K562 (cell line): Measurements from ENCODE around the gene UBE3B. TPM values are rescaled to one million over a fixed set of nuclear protein-coding genes. Genes with fewer than 3 reads are reported as not detected.

Experiments used
- ATAC-seq: fragments of 200-7000 bp; cut with Tn5 transposase; 3 replicates; pipeline ENCODE4 v1.9.1; 2020; ENCODE audit warnings: moderate library complexity
- BruUV-seq: library from RNA; stranded (reverse); fragments of 400-500 nt; replicated peaks from 2 replicates; lab custom pipeline; 2021; lab: Mats Ljungman, UMichigan
- CTCF ChIA-PET: fragments of 300-600 bp; formaldehyde crosslinking; extraction: SDS; loops from one replicate; lab custom pipeline; 2021; ENCODE audit warnings: low intra/inter-chr PET ratio; lab: Yijun Ruan, JAX
- POLR2A ChIA-PET: fragments of 300-600, 350-650 bp; sonication (Branson Sonifier 250); formaldehyde crosslinking; extraction: SDS; loops from one replicate; lab custom pipeline; 2021; ENCODE audit warnings: antibody characterized with exemption, inconsistent platforms; lab: Yijun Ruan, JAX
- DNase-seq, 4 experiments: peaks; one replicate each; pipeline versions ENCODE4 v3.0.0 to v3.0.0-alpha.2; 2011 to 2018; ENCODE audit warnings: low spot score in 3 of 4, mixed read lengths in 3 of 4; ENCODE audit errors: extremely low read depth in 1 of 4
- FAIRE-seq: peaks from 2 replicates; lab custom pipeline; 2011; peaks lifted over from hg19 to GRCh38; lab: Jason Lieb, UNC
- H2AFZ ChIP-seq: 2 replicates; pipeline ENCODE4 v1.6.0; 2011; ENCODE audit warnings: low read depth, low read length, control low read depth, inconsistent platforms
- H3K27ac ChIP-seq: fragments of 200-600 bp; 3 replicates; pipeline ENCODE4 v1.8.0; 2011; ENCODE audit warnings: low read depth, mild to moderate bottlenecking, control low read depth, inconsistent platforms, low read length, moderate library complexity, mixed read lengths; ENCODE audit errors: extremely low read depth
- H3K27me3 ChIP-seq, 2 experiments: fragments of 300-600 bp in 1 of 2; 2 replicates in 1 of 2; 3 replicates in 1 of 2; pipeline versions ENCODE4 v1.6.0 to v1.8.0; 2011; ENCODE audit warnings: inconsistent platforms in 2 of 2, low read length in 2 of 2, mild to moderate bottlenecking in 1 of 2, mixed read lengths in 1 of 2, moderate library complexity in 1 of 2; ENCODE audit not compliant: control insufficient read depth in 2 of 2, insufficient read depth in 2 of 2
- H3K36me3 ChIP-seq: fragments of 300-600 bp; 3 replicates; pipeline ENCODE4 v1.8.0; 2011; ENCODE audit warnings: mild to moderate bottlenecking, low read length, inconsistent platforms; ENCODE audit not compliant: control insufficient read depth, insufficient read depth
- H3K4me1 ChIP-seq, 2 experiments: fragments of 200-600 bp in 1 of 2; replicated peaks in 1 of 2; 2 replicates in 1 of 2; 3 replicates in 1 of 2; pipeline versions ENCODE4 v1.5.1 to v1.8.0; 2011; ENCODE audit warnings: inconsistent platforms in 2 of 2, low read length in 2 of 2, mild to moderate bottlenecking in 1 of 2, mixed read lengths in 1 of 2, moderate library complexity in 1 of 2; ENCODE audit not compliant: control insufficient read depth in 2 of 2, insufficient read depth in 2 of 2
- H3K4me2 ChIP-seq: 2 replicates; pipeline ENCODE4 v1.6.1; 2011; ENCODE audit warnings: low read length, control low read depth, inconsistent platforms, mixed read lengths; ENCODE audit not compliant: insufficient read depth
- H3K4me3 ChIP-seq: fragments of 200-600 bp; sonication (generic), shearing (Covaris generic); 2 replicates; pipeline ENCODE4 v1.5.1; 2016; ENCODE audit warnings: control low read depth, inconsistent platforms
- H3K79me2 ChIP-seq: fragments of 200-600 bp; 3 replicates; pipeline ENCODE4 v1.8.0; 2011; ENCODE audit warnings: low read length, inconsistent platforms; ENCODE audit not compliant: control insufficient read depth, insufficient read depth
- H3K9ac ChIP-seq, 2 experiments: 2 replicates each; pipeline versions ENCODE4 v1.6.0 to v1.6.1; 2011; ENCODE audit warnings: low read depth in 2 of 2, low read length in 2 of 2, control low read depth in 1 of 2, inconsistent platforms in 1 of 2, mild to moderate bottlenecking in 1 of 2, mixed read lengths in 1 of 2; ENCODE audit not compliant: insufficient read depth in 1 of 2
- H3K9me1 ChIP-seq: one replicate; pipeline ENCODE4 v1.6.0; 2011; ENCODE audit warnings: inconsistent platforms, mild to moderate bottlenecking, low read length, moderate library complexity; ENCODE audit not compliant: control insufficient read depth, insufficient read depth
- H3K9me3 ChIP-seq: replicated peaks from 2 replicates; pipeline ENCODE4 v1.5.1; 2011; ENCODE audit warnings: low read depth, low read length, inconsistent platforms; ENCODE audit not compliant: control insufficient read depth, insufficient read depth
- H4K20me1 ChIP-seq: replicated peaks from 2 replicates; pipeline ENCODE4 v1.6.1; 2011; ENCODE audit warnings: low read length, inconsistent platforms, mixed read lengths; ENCODE audit not compliant: control insufficient read depth, insufficient read depth
- HDAC1 ChIP-seq, 2 experiments: fragments of 450-650 bp; IDR thresholded peaks; 2 replicates each; pipeline ENCODE4 v1.6.1; 2016 to 2017; ENCODE audit warnings: inconsistent platforms in 1 of 2, mild to moderate bottlenecking in 1 of 2, moderate library complexity in 1 of 2
- KAT7 ChIP-seq: sonication (generic); formaldehyde crosslinking; IDR thresholded peaks from 2 replicates; pipeline ENCODE4 v1.8.0; 2022; ENCODE audit warnings: missing genetic modification reagents, mild to moderate bottlenecking, borderline replicate concordance
- MNT ChIP-seq, 2 experiments: fragments of 450-650 bp; conservative IDR thresholded peaks; 2 replicates each; pipeline ENCODE4 v1.6.1; 2017; ENCODE audit warnings: mild to moderate bottlenecking in 2 of 2, moderate library complexity in 2 of 2
- ZBTB1 ChIP-seq: sonication (generic); formaldehyde crosslinking; IDR thresholded peaks from 2 replicates; pipeline ENCODE4 v1.8.1; 2023; ENCODE audit warnings: missing genetic modification reagents, low read depth, mild to moderate bottlenecking, borderline replicate concordance
- WGBS: fragments of 100-300 bp; shearing (Covaris generic); methylation state at CpG from one replicate; pipeline ENCODE4 v1.1.6; 2016; ENCODE audit warnings: low coverage, mixed read lengths; ENCODE audit not compliant: insufficient coverage; ENCODE audit errors: missing lambda C conversion rate; 5-methylcytosine and 5-hydroxymethylcytosine counted together
- in situ Hi-C: fragments of 300-500 bp; cut with MboI; formaldehyde crosslinking; loops from 4 replicates; pipeline ENCODE4 v1.15.0; 2018; ENCODE audit warnings: inconsistent platforms, mixed read lengths
- intact Hi-C: fragments of 100-400 bp; cut with micrococcal nuclease; formaldehyde crosslinking; loops from 2 replicates; pipeline ENCODE4 v1.14.2; 2022
- polyA plus RNA-seq, 8 experiments: library from polyadenylated mRNA; depleted of rRNA in 4 of 8; stranded (reverse) in 5 of 8; unstranded in 3 of 8; fragments of >200 nt; fragmentation: Nextera tagmentation in 2 of 8; fragmentation: Illumina TruSeq in 1 of 8; extraction: Ambion mirVana in 2 of 8; extraction: Trizol in 1 of 8; gene quantifications; 2 replicates each; pipeline versions ENCODE4 v1.2.1 to v1.2.3, GENCODE V29; 2011 to 2014; ENCODE audit warnings: inconsistent platforms in 1 of 8, missing spikeins in 1 of 8
- total RNA-seq, 7 experiments: library from RNA; depleted of rRNA in 6 of 7; stranded (reverse); fragments of >200 nt in 6 of 7; fragmentation: Illumina TruSeq in 2 of 7; extraction: Trizol in 2 of 7; gene quantifications; 2 replicates each; pipeline versions ENCODE4 v1.2.1 to v1.2.3, GENCODE V29; 2011 to 2021; ENCODE audit warnings: low replicate concordance in 1 of 7

UBE3B gene
- total and polyA plus RNA-seq, 9 of the 15 experiments (the other 6 are each of a cell fraction or from before 2014, with no cell fraction given), result 7.6 to 23.6 (median 15.5) TPM

DNA sequence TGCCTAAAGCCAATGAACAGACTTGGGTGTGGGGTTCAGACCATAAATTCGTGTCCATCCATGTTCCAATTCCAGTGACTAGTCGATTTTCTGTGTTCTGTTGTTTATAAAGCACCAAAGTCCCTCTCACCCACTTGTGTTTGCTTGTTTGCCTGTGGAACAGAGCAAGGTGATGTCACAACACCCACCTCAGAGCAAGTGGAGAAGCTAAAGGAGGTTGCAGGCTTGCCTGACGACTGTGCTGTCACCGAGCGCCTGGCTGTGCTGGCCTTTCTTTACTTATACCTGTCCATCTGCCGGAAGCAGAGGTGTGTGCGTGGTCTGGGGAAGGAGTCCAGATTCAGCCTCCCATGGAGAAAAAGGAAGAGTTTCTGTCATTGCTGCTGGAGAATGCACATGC lies 102.2 kb downstream of the UBE3B start:
- DNase-seq (no peak), ATAC-seq (no peak), FAIRE-seq (no peak)
- Histone ChIP-seq H3K79me2 (peaks cover 7% of the 10 kb centered on the region), H2AFZ (no peak overlapping the region), H3K4me2 (no peak overlapping the region), H3K9me1 (peaks cover 4% of the 10 kb centered on the region), H3K4me3 (no peak overlapping the region), H3K9me3 (no peaks in the 10 kb centered on the region), H4K20me1 (no peaks in the 10 kb centered on the region; the same call in 1 of the 2 replicates), H3K9ac (no peak overlapping the region; a peak in 1 of 4 replicates), H3K36me3 (peaks cover 86% of the 10 kb centered on the region), H3K27ac (no peak overlapping the region), H3K27me3 (no peaks in the 10 kb centered on the region), H3K4me1 (peaks cover 2 to 5% of the 10 kb centered on the region in 2 experiments; a peak in 3 of 5 replicates)
- BruUV-seq, result no TSS peak
- in situ Hi-C loops, result no loop called here
- TF ChIP-seq HDAC1 (IDR thresholded peaks at IDR 0.05) (no peak), KAT7 (no peak), MNT (conservative IDR thresholded peaks at IDR 0.05) (no peak), ZBTB1 (CRISPR knock-in tag) (no peak)
- intact Hi-C loops, result no loop called here
- ChIA-PET CTCF (no interaction called here), POLR2A (no interaction called here)
- WGBS, result 75% methylated on average over 7 of the region's 7 CpGs
